ENCODE data around the gene PACRGL. TPM values are rescaled to one million over a fixed set of nuclear protein-coding genes. Genes with fewer than 3 reads are reported as not detected.
A peak's percentile ranks its signal among the peaks of the same experiment; 100 is the strongest.
"Not testable (repeated sequence)": the region's sequence is repeated elsewhere in the genome, so short reads cannot be mapped to it uniquely, and the experiment has no call there.

The PACRGL gene
- total RNA-seq, 1 donor from 2014 or later, result 23.0 TPM

GRCh38 chr4:20724915-20725314 is 24.7 kb downstream of the PACRGL start:
- no peak for DNase-seq (ENCODE audit: low read depth)
- Histone ChIP-seq H3K4me3 (ENCODE audit: low read depth, low read length) (no peak overlapping the region), H3K36me3 (ENCODE audit: control insufficient read depth, insufficient read depth, low read length) (no peaks in the 10 kb centered on the region), H3K27me3 (ENCODE audit: control insufficient read depth, insufficient read depth, low read length) (no peaks in the 10 kb centered on the region)
- TF ChIP-seq CTCF (IDR thresholded peaks at IDR 0.05; ENCODE audit: insufficient read depth, low read length, poor library complexity, severe bottlenecking), result no peak

- no peak for TF ChIP-seq CTCF (IDR thresholded peaks at IDR 0.05; ENCODE audit: insufficient read depth, low read length, poor library complexity, severe bottlenecking)
- no peak for DNase-seq (ENCODE audit: low read depth)
- Histone ChIP-seq H3K27me3 (ENCODE audit: control insufficient read depth, insufficient read depth, low read length) (no peaks in the 10 kb centered on the region), H3K36me3 (ENCODE audit: control insufficient read depth, insufficient read depth, low read length) (peaks cover 2% of the 10 kb centered on the region), H3K4me3 (ENCODE audit: low read depth, low read length) (no peak overlapping the region)
Observed at GRCh38 chr4:20735931-20736330, 35.7 kb downstream of the PACRGL start.

- not testable (repeated sequence) for DNase-seq (ENCODE audit: low read depth); H3K27me3 ChIP-seq (ENCODE audit: control insufficient read depth, insufficient read depth, low read length); H3K36me3 ChIP-seq (ENCODE audit: control insufficient read depth, insufficient read depth, low read length); H3K4me3 ChIP-seq (ENCODE audit: low read depth, low read length)
Observed at GRCh38 chr4:20746000-20746399, 45.7 kb downstream of the PACRGL start.

DNA sequence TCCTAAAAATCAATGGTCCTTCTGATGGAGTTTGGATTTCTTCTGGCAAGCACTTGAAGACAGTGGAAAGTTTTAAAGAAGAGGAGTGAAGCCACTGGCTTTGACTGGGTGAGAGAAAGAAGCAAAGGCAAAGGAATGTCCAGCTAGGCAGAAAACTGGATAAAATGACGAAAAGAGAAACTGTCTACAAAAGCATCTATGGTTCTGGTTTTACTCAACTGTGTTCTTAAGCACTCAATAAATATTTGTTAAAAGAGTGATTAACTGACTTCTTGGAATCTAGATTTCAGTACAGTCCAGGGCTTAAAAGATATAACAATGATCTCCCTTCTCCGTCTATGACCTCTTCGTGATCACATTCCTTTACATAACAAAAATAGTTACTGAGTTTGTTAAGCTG is 52.4 kb downstream of the PACRGL start:
- TF ChIP-seq CTCF (IDR thresholded peaks at IDR 0.05; ENCODE audit: insufficient read depth, low read length, poor library complexity, severe bottlenecking), result no peak
- no peak for DNase-seq (ENCODE audit: low read depth)
- H3K36me3 ChIP-seq (ENCODE audit: control insufficient read depth, insufficient read depth, low read length), result no peaks in the 10 kb centered on the region

DNA sequence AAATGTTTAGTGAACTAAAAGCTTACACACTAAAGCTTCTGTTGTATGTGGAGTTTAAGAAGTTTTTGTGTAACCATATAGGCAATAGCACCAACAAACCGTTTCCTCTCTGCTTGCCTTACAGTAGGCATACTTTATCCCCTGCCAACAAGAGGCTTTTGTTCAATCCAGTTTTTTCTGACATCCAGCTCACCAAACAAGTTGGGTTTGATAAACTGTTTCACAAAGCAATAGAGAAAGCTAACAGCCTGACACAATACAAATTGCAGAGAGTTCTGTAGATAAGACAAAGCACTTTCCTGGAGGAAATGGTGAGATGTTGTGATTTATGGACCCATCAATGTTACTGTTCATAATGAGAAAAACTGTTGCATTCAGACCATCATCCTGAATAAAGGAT is 53.8 kb downstream of the PACRGL start:
- Histone ChIP-seq H3K36me3 (ENCODE audit: control insufficient read depth, insufficient read depth, low read length) (no peaks in the 10 kb centered on the region), H3K27me3 (ENCODE audit: control insufficient read depth, insufficient read depth, low read length) (no peaks in the 10 kb centered on the region), H3K4me3 (ENCODE audit: low read depth, low read length) (no peak overlapping the region)
- TF ChIP-seq CTCF (IDR thresholded peaks at IDR 0.05; ENCODE audit: insufficient read depth, low read length, poor library complexity, severe bottlenecking), result no peak
- DNase-seq (ENCODE audit: low read depth), result no peak

More for the DNA sequence above, 52.4 kb downstream of the PACRGL start:
- H3K27me3 ChIP-seq (ENCODE audit: control insufficient read depth, insufficient read depth, low read length), result no peaks in the 10 kb centered on the region
- no peak overlapping the region for H3K4me3 ChIP-seq (ENCODE audit: low read depth, low read length)

GRCh38 chr4:20760053-20760452 is 59.8 kb downstream of the PACRGL start:
- H3K4me3 ChIP-seq (ENCODE audit: low read depth, low read length), result no peak overlapping the region
- no peaks in the 10 kb centered on the region for H3K27me3 ChIP-seq (ENCODE audit: control insufficient read depth, insufficient read depth, low read length)
- TF ChIP-seq CTCF (IDR thresholded peaks at IDR 0.05; ENCODE audit: insufficient read depth, low read length, poor library complexity, severe bottlenecking), result peak; percentile 16
- DNase-seq (ENCODE audit: low read depth), result no peak
- no peaks in the 10 kb centered on the region for H3K36me3 ChIP-seq (ENCODE audit: control insufficient read depth, insufficient read depth, low read length)
